Hepatocyte (in vitro differentiated cells): ENCODE results near the gene KRTAP10-2.

Source experiments
- EZH2 ChIP-seq: fragments of 200-600 bp; sonication (generic); IDR thresholded peaks from 2 replicates; pipeline ENCODE4 v1.6.1; 2016; ENCODE audit warnings: antibody characterized with exemption, mild to moderate bottlenecking, borderline replicate concordance
- TF ChIP-seq, protein P1 (sequence below): fragments of 200-600 bp; sonication (generic); IDR thresholded peaks from 2 replicates; pipeline ENCODE4 v1.5.1; 2016; ENCODE audit warnings: antibody characterized with exemption, mild to moderate bottlenecking; ENCODE audit not compliant: poor library complexity

DNA sequence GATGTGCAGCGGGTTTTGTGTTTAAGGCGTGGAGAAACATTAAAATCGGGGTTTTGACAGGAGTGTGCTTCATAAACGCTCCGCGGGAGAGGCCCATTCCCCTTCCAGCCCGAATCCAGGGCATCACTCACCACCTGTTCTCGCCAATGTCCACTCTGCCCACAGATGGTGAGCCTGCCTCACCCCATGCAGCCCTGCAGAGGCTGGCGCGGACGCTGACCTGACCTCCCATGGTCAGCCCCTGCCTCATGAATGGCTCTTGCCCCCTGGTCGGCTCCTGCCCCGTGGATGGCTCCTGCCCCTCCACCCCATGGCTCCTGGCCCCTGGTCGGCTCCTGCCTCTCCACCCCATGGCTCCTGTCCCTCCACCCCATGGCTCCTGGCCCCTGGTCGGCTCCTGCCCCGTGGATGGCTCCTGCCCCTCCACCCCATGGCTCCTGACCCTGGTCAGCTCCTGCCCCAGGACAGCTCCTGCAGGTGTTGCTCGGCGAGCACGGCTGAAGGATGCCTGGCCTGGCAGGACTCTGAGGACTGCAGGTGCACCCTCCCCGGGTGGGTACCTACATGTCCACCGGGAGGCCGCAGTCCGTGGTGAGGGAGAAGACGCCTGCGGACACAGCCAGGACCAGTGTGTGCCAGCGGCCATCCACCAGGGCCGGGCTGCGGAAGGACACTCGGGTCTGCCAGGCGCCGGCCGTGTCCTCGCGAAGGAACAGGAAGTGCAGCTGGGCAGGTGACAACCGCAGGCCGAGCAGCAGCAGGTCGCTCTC, 18.0 kb downstream of the KRTAP10-2 start:
- TF ChIP-seq, protein P1, sequence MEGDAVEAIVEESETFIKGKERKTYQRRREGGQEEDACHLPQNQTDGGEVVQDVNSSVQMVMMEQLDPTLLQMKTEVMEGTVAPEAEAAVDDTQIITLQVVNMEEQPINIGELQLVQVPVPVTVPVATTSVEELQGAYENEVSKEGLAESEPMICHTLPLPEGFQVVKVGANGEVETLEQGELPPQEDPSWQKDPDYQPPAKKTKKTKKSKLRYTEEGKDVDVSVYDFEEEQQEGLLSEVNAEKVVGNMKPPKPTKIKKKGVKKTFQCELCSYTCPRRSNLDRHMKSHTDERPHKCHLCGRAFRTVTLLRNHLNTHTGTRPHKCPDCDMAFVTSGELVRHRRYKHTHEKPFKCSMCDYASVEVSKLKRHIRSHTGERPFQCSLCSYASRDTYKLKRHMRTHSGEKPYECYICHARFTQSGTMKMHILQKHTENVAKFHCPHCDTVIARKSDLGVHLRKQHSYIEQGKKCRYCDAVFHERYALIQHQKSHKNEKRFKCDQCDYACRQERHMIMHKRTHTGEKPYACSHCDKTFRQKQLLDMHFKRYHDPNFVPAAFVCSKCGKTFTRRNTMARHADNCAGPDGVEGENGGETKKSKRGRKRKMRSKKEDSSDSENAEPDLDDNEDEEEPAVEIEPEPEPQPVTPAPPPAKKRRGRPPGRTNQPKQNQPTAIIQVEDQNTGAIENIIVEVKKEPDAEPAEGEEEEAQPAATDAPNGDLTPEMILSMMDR: no peak
- no peak for TF ChIP-seq EZH2
